NCI-H1694 (cell line): ENCODE measurements around the gene DNAJB11.
"Not testable (repeated sequence)": the region's sequence is repeated elsewhere in the genome, so short reads cannot be mapped to it uniquely, and the experiment has no call there.

Experiments
- DNase-seq: peaks from one replicate; lab custom pipeline; 2025; lab: John Stamatoyannopoulos, UW

The DNAJB11 gene

DNA sequence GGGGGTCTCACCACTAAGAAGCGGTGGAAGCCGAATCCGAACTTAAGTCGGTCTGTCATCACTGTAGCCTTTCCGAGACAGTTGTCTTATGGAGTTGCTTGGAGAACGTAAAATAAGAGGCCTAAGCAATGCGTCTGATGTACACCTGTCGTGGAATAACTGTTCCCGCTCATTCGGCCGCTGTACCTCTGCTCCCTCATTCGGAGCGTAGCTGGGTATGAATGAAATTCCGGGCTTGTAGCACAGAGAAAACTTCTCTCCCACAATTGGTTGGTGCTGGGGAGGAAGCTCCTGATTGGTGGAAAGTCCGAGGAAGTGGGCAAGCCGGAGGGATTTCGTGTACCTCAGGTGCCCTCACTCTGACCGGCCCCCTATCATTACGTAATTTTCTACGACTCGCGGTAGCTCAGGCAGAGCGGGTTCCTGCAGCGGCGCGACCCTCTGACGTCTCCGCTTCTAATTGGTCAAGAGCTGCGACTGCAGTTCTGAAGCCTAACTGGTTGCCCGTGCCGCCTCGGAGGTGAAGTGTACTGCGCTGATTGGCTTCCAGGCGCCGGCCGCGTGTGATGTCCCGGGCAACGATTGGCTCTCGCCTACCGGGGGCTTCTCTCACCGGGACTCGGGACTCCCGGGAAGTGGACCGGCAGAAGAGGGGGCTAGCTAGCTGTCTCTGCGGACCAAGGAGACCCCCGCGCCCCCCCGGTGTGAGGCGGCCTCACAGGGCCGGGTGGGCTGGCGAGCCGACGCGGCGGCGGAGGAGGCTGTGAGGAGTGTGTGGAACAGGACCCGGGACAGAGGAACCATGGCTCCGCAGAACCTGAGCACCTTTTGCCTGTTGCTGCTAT, at the start of gene DNAJB11:
Gene DNAJB11 (plus strand): TSS at position 625 of the 845 bp plus-strand sequence. CDS start 178 bp downstream, at position 803.
- peak; percentile 99 for DNase-seq

DNA sequence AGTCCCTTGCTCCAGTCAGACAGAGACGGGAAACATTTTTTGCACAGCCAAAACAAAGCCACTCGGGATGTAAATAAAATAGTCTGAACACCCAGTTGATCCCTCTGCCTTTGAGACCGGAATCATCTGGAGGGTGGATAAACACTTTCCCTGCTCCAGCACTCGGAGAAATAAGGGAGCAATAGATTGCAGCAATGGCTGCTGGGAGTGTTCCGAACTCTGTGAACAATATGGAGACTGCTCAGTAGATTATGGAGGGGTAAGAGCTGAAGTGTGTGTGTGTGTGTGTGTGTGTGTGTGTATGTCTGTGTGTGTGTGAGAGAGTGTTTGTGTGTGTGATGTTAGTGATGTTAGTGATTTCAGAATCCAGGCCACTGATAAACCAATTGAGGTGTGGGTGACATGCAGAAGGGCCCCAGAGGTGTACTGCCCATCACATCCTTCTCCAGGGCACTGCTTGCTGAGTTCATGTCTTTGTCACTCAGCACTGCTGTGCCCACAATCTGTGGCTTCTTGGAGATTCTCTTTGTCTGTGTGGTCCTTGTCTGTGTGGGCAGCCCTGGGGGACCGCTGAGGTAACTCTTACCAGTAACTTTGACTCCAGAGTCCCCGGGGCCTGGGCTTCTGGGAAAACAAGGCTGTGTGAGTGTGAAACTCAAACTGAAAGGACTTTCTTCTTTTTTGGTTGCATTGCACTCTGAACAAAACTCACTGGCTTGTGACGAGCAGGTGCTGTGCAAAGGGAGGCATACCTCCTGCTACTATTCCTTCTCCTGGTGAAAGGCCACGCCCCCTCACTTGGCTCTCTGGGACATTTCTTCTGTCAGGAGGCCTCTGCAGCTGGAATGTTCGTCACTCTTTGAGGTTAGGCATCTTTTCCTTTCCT, 49.3 kb upstream of the DNAJB11 start:
- no peak for DNase-seq

DNA sequence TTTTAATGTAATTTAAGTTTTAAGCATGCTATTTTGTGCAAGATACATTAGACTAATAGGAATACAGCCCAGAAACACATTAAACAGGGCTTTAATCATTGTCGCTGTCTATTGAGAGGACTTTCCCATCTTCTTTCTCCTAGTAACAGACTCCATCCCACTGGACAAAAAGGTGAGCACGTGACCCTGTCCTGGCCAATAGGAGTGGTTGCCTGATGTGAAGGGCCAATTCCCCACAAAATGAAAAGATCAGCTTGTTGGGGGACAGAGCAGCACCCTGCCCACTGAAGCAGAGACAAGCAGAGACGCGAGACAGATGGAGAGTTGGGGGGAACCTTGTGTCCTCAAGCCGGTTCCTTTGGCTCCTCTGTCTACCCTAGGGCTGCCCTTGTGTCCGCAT, 47.5 kb upstream of the DNAJB11 start:
- no peak for DNase-seq

DNA sequence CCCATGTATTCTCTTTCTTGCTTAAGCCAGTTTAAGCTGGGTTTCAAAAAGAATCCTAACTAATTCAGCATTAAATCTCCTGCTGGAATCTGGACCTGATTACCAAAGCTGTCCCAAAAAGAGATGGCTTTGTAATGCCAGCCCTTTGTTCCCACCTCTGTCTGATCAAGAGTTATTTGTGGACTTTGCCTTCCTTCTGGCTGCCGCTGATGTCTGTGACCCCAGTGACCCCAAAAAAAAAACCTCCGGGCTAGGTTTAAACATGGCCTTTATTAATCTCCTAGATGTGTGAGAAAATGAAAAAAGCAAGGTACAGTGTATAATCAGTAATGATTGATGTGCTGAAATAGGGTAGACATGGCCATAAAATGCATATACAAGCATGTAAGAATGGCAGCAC, 47.1 kb upstream of the DNAJB11 start:
- DNase-seq = no peak

DNA sequence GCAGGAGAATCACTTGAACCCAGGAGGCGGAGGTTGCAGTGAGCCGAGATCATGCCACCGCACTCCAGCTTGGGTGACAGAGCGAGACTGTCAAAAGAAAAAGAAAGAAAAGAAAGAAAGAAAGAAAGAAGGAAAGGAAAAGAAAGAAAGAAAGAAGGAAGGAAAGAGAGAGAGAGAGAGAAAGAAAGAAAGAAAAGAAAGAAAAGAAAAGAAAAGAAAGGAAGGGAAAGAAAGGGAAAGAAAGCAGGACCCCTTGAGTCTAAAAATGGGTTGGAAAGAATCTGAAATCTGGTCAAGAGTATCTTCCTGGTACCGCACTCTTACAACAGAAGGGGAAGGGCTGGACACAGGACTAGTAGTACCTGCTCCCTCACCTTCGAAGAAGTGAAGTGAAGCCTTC, 45.9 kb upstream of the DNAJB11 start:
- no peak for DNase-seq

DNA sequence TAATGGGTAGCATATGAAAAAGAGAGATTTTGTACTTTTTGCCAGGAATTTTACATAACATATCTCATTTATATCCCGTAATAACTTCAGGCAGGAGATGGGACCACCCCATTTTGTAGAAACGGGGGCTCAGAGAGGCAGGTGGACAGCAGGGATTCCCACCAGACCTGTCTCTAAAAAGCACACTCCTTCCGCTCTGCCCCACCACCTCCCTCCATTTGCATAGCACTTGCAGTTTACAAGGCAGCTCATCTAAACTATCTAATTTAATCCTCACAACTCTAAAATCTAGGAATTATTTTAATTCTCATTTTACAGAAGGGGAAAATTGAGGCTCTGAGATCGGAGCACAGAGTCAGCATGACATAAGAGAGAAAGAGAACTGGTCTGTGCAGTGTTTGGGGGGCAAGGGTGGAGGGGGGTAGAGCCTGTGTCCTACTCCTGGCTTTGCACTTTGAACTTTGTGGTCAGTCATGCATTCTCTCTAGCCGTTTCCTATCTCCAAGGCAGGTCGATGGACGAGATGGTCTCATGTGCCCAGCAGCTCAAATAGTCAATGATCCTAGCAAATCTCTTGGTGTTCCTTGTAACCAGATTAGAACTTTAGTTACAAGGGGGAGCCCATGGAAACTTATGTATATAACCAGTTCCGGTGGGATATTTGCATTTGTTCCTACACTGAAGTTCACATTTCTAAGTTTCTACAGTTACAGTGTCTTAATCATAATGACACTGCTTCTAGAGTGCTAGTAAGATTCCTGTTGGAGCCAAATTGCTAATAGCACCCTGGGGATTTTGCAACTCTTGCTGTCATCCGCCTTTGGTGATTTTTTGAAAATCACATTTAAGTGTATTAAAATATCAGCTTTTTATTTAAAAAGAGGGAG, 44.9 kb upstream of the DNAJB11 start:
- no peak for DNase-seq

DNA sequence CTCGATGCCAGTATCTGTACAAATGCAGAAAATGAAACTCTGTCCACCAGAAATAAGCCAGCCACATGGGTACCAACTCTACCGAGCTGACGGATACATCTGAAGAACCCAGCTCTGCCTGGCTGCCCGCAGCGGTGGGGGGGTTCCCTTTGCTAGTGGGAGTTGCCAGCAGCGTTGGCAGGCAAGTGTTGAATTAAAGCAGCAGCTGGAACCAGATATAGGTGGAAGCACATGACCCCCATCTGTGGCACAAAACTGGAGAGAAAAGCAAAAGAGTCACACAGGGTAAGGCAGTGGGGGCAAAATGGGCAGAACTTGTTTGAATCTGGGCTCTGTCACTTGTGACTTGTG, 44.3 kb upstream of the DNAJB11 start:
- peak; percentile 88 for DNase-seq

DNA sequence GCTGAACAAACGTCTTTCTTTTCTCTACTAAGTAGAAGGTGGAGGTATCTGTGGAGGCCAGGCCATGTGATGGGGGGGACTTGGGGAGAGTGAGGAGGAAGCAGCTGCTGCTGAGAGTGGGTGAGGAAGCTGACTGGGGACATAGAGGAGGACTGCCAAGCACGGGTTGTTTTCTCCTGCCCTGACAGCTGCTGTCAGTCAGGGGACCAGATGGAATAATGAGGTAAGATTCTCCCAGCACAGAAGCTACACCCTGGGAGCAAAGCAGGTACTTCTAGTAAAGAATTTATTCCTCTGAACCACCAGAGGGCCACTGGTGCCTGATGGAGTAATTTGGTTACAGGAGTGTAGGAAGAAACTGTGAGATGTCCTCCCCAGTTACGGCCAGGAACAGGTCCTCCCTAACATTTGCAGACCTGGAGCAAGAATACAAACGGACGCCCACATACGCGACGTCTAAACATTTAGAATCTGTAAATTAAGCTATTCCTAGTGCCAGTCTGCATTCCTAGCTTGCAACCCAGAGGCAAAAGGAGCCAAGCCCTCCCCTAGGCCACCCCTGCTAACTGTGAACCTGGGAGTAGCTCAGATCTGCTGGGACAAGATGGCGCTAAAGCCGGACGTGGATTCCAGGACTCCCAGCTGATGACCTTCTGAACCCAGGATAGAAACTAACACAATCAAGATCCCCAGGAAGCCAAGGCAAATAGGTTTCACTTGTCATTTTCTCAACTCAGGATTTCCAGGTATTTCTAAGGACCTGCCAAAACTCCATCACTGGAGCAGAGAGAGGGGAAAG, 41.1 kb upstream of the DNAJB11 start:
- peak; percentile 96 for DNase-seq

DNA sequence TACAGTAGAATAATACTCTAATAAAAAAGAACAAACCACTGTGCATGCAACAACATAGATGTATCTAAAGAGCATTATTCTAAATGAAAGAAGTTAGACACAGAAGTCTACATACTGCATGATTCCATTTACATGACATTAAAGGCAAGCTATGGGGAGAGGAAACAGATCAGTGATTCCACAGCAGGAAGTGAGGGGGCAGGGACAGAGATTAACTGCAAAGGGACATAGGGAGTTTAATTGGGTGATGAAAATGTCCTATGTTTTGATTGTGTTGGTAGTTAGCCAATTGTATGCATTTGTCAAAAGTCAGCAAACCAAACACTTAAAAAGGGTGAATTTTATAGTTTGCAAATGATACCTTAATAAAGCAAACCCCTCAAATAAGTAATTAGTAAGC, 40.1 kb upstream of the DNAJB11 start:
- no peak for DNase-seq

DNA sequence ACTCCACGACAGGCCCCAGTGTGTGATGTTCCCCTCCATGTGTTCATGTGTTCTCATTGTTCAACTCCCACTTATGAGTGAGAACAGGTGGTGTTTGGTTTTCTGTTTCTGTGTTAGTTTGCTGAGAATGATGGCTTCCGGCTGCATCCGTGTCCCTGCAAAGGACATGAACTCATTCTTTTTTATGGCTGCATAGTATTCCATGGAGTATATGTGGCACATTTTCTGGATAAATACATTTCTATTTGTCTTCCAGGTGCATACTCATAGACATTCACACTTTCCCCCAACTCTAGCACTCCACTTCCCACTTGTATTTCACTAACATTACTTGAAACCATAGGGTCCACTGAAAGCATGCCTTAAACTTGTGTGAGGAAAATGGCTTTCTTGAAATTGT, 38.8 kb upstream of the DNAJB11 start:
- DNase-seq = not testable (repeated sequence)

DNA sequence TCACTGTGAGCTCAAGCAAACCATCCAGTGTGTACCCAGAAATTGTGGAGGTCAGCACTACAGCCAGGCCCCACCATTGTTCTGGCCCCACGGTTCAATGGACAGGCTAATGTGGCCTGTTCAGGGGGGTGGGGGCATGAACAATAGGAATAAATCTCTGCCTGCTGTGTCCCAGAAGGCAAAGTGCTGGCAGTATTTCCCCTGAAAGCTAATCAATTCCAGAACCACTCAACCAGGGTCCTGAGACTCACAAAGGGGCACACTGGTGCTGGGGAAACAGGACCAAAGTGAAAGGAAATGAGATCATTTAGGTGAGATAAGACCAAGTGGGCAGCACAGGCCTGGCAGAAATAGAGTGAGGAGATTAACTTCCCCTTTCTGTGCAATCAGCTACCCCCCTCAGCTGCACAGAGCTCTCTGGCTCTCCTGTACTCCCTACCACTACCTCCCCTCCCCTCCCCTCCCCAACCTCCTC, 37.9 kb upstream of the DNAJB11 start:
- no peak for DNase-seq

DNA sequence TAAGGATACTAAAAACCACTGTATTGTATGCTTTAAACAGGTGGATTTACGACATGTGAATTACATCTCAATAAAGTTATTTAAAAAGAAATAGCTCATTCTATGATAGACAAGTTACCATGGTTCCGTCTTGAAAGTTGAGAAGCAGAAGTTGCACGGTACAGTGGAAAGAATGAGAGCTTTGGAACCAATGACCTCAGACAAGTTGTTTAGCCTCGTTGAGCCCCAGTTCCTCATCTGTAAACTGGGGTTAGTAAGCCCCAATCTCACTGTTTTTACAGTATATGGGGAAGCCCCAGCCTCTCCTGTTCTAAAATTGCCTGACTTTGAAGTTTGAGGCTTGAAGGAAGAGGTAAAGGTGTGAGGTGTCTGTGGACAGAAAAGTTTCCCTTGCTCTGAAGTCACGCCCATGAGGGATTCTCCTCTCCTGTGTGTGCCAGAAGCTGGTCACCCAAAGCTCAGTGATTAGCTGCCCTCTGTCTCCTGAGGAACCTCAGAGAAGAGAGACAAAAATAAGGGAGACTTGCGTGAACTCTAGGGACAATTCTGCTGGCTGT, 36.3 kb upstream of the DNAJB11 start:
- DNase-seq = no peak

DNA sequence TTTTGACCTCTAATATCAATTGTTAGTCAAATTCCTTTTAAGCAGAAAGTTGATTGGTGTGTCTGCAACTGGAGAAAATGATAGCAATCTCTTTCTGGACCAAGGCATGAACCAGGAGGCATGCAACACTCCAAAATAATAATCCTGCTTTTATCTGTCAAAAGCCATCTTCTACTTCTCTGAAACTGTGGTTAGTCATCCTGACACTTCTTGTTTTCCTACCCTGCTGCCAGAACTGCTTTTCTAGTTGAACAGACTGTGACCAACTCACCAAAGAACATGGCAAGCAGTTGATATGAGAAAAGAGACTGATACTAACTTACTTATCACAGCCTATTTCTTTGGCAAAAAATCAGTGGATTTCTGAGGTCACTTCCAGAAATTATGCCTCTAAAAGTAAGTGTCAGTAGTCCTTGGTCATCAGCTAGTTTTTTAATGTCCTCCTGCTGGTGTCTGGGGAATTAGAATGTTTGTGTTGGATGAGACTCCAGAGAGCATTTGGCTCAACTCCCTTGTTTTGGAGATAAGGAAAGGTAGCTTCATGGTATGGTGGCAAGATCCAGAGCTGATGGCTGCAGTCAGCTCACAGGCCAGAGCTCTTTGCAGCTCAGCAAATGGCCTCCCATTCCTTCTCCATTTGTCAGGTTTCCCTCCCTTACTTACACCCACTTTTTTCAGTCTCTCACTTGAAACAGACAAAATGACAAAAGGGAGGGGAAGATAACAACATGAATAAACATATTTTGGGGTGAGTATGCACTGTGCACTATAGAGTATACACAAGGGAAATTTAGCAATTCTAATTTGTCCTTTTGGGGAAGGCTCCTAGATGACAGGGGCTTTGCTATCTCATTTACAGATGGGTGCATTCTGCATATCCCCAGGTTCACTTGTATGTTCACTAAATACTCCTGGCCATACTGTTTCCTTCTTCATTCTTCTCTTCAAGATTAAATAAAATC, 33.4 kb upstream of the DNAJB11 start:
- no peak for DNase-seq

DNA sequence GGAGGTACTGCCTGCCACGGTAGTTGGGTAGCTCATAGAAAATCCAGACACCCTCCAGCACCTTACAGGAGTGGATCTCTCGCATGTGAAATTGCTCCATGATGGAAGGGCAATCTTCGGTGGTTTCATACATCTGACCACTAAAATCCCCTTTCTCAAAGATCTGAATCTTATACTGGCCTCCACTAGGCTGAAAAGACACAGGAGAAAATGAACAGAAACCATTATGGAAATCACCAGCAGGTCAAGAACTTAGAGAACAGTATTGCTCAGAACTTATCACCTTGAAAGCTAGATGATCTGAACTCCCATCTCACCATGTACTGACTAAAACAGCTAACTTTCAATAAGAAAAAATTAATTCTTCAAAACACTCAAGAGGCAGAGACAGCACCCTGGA, 31.7 kb upstream of the DNAJB11 start:
- no peak for DNase-seq

DNA sequence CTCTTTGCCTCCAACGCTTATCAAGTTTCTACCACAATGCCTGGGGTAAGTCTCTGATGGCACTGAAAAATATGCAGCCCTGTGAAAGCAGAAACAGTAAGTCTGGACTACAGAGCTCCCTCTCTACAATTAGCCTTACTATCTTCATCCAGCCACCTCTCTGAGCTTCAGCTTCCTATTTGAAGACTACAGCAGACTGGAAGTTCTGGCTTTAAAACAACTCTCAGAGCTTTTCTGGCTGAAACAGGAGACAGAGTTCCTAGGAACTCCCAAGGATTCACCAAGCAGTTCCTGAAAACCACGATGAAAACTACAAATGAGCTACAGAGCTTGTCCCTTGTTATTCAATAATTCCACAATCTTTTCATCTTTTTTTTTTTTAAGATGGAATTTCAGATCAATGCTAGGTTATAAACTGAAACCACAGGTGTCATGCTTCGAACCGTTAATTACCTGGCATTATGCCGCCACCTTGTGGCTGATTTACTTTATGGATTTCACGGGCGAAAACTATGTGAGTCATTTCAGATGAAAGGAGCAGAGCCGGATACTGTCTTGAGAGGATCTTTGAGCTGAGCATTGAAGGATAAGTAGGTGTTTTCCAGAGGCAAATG, 30.2 kb upstream of the DNAJB11 start:
- peak; percentile 80 for DNase-seq

DNA sequence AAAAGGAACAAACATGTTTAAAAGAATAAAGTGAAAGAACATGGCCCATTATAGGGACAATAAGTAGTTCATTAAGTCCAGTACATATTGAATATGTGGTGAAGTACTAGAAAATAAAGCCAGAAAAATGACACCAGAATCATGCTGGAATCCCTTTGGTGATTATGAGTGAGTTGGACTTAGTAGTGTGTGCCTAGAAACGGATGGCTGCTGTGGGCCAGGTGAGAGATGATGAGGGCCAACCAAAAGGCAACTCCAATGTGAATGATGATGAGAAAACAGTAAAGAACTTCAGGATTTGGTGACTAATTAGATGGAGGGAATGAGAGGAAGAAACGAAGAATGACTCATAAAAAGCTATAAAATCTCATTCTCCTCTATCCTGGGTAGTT, 29.7 kb upstream of the DNAJB11 start:
- no peak for DNase-seq

DNA sequence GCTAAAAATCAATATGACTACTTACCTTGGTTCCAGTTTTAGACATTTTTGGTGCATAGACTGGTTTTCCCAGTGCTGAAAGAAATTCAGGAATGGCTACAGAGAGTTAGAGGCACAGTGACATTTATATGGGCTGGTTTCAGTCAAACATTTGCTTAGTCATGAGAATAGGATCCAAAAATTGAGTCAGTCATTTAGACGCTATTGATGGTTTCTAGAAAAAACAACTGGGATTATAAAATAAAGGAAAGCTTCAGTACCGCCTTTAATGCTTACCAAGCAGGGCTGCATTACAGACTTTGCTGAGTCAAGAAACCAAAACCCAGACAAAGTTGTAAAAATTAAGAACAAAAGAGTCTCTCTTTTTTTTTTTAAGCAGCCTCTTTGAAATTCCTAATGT, 26.2 kb upstream of the DNAJB11 start, which contains the start of gene CRYGS:
Gene CRYGS (minus strand): TSS at position 100 of the 400 bp plus-strand sequence. CDS start 54 bp downstream, at position 46.
- DNase-seq = no peak

DNA sequence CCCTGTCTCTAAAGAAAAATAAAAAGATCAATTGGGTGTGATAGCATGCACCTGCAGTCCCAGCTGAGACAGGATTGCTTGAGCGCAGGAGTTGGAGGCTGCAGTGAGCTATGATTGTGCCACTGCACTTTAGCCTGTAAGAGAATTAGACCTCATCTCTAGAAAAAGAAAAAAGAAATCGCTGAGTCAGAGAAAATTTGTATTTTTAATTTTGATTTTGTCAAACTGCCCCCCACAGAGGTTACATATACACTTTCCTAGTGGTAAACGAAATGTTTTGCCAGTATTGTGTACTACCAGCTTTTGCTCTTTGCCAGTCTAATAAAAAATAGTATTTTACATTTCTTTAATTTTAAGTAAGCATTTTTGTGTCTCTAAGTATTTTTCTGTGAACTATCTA, 21.0 kb upstream of the DNAJB11 start:
- no peak for DNase-seq

DNA sequence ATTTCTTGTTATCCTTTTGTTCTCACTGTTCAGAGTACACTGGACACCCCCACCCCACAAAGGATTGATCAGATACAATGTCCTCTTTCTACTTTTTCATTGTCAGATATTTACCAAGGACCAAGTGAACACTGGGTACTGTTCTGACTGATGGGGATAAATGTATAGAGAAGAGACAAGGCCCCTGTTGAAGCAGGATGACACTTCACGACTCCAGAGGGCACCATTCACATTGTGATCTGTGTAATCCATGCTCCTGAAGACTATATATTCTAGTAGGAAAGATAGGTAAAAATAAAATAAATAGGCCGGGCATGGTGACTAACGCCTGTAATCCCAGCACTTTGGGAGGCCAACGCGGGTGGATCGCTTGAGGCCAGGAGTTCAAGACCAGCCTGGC, 19.1 kb upstream of the DNAJB11 start:
- no peak for DNase-seq
